Erythroblast (primary cell): Measurements from ENCODE around the gene STX8.

Source experiments
- DNase-seq, 2 experiments: peaks; one replicate each; lab custom pipeline; 2025; lab: John Stamatoyannopoulos, UW
- GATA1 ChIP-seq: IDR thresholded peaks from 2 replicates; pipeline ENCODE4 v1.6.1; 2011; ENCODE audit warnings: low read depth, mild to moderate bottlenecking, control low read depth, low read length, moderate library complexity
- POLR2A ChIP-seq: IDR thresholded peaks from 2 replicates; pipeline ENCODE4 v1.6.1; 2011; ENCODE audit warnings: mild to moderate bottlenecking, low read length

Gene STX8

DNA sequence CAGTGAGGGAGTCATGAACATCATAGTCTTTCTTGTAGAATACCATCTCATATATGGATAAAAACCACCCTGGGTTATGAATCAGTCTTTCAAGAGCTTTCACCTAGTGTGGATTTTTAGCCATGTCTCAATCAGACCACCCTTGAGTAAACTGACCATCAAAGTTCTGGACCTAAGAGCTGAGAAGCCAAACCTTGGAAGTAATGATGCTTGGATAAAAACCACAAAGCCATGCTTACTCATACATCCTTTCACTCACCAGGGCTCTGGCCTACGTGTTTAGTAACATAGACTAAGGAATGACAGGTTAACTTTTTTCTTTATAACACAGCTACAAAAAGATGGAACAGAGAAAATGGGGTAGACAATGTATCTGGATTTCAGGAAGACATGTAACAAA is 167.2 kb downstream of the STX8 start:
- TF ChIP-seq GATA1: no peak
- TF ChIP-seq POLR2A: no peak
- no peak for DNase-seq

DNA sequence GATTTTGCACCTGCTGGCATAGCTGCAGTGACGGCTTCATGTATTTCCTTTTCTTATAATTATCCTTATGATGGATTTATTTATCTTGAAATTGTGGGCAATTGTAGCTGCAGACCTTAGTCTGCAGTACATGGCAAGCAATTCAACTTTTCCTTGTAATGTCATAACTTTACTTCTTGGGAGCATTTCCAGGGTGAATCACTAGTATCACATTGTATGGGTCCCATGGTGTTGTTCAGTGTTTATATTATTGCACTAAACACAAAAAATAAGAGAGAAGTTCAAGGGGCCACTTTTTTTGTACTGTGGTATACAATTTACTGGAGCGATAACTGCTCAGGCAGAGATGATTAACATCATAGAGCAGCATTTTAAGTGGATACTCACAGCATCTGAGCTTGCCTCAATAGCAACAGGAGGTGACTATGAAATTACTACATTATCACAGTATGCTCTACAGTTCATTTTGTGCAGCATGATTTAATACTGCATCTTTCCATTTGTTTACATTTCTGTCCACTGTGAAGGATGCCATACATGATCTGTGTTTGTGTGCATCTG is 169.5 kb downstream of the STX8 start:
- TF ChIP-seq POLR2A: no peak
- no peak for TF ChIP-seq GATA1
- no peak for DNase-seq

DNA sequence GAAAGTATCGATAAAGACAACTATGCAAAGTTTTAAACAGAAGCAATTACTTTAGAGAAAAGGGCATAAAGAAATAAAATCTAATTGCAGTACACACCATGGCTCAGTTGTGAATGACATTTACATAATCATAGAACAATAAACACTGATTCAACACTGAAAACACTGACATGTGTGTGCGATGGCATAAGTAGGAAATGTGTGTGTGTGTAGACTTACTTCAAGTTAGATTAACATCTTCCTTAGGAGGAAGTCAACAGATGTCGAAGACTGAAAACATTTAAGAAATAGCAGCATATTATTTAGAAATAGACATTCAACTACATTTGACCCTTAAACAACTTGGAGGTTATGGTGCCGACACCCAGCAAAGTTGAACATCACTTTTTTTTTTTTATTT is 172.4 kb downstream of the STX8 start:
- DNase-seq: no peak
- TF ChIP-seq GATA1 (no peak), POLR2A (no peak)

DNA sequence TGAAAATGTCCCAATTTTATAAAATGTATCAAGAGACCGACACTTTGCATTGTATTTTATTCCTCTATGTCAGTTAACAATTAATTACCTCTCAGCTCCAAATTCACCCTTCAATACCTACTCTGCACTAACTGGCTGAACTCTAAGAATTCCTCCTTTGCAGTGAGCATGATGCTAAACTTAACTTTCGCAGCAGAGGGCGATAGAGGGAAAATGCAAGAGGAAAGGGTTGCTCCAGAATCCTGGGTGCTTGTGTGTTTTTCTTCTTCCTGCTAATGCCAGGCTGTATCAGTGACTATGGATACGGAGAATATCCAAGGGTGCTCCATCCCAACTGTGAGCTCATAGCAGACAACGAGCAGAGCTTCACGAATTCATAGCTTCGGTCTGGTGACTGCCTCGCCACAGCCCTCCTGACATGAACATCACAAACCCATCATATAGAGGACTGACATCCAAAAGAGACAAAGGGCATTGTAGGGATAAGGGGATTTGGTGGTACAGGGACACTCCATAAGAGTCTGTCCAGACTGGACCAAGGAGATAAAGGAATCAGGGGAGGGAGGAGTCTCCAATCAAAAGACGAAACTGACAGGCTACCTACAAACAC is 172.9 kb downstream of the STX8 start:
- DNase-seq: peak; percentile 19 to 56
- TF ChIP-seq GATA1: no peak
- TF ChIP-seq POLR2A: no peak

DNA sequence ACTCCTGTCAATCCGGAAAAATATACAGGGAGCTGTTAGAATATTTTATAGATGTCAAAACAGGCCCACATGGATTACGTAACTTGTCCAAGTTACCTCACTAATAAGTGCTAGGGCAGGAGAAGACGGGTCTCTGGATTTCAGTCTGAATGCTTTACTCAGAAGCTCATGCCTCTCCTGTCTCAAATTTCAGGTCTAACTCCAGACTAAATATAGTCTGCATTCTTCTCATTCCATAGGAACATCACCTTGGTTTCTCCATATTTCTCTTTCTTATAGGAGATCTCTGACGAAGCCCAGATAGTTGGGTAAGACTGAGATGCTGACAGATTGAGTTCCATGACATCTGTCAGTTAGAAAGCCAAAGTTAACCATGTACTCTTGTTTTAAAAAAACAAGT is 174.2 kb downstream of the STX8 start:
- TF ChIP-seq GATA1: no peak
- TF ChIP-seq POLR2A: no peak
- no peak for DNase-seq

DNA sequence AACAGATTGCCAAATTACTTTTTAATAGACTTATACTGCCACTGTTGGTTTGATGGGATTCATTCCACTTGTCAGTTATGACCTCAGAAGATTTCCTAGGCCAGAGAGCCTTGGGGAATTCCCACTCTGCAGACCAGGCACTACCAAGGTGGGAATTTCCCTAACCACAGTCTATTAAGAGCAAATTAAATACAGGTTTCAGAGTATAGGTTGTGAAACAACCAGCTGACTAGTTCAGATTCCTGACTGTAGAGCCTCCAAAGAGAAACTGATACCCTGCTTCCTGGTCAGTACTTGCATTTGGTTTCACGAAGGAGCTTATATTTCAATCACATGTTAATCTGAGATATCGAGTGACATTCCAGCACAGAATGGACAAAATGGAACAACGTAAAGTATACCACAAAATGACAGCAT is 186.5 kb downstream of the STX8 start:
- TF ChIP-seq GATA1: no peak
- DNase-seq: no peak

DNA sequence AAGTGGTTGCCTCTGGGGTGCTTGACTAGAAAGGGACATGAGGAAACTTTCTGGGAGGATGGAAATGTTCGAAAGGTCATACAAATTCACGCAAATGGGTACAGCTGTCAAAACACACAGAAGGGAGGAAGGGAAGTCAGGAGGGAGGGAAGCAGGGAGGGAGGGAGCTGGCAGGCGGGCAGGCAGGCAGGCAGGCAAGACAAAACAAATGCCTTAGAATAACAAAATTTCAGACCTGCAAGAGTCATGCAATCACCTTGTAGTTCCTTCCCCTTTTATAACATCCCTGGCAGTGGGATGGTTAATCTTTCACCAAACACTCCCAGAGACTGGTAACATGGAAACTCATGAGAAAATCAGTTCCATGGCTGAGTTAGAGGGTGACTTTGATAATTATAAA is 189.2 kb downstream of the STX8 start:
- DNase-seq: no peak

DNA sequence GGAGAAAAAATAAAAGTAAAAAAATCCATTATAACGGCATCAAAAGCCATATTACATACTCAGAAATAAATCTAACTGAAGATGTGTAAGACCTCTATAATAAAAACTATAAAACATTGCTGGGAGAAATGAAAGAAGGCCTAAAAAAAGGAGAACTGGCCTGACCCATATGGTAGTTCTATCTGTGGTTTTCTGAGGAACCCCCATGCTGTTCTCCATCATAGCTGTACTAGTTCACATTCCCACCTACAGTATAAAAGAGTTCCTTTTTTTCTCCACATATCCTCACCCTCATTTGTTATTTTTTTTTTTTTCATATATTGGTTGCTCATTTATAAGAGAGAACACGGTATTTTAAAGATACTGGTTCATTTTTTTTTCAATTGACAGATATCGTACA is 191.8 kb downstream of the STX8 start:
- no peak for DNase-seq
- TF ChIP-seq GATA1 (no peak), POLR2A (no peak)

More for the DNA sequence above, 189.2 kb downstream of the STX8 start:
- no peak for TF ChIP-seq GATA1
- TF ChIP-seq POLR2A: no peak

DNA sequence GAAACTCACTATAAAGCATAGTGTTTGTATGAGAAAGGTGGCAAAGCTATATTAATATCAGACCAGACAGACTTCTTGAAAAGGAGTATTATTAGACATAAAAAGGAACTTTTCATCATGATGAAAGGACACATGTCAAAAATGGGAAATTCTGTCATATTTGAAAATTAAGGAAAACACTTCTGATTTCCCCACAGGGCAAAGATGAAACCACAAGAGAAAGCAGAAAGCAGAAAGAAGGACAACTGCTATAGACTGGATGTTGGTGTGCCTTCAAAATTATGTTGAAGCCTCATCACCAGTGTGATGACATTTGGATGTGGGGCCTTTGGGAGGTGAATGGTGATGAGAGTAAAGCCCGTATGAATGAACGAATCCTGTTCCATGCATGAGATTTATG is 193.0 kb downstream of the STX8 start:
- TF ChIP-seq POLR2A (no peak), GATA1 (no peak)
- DNase-seq: no peak

DNA sequence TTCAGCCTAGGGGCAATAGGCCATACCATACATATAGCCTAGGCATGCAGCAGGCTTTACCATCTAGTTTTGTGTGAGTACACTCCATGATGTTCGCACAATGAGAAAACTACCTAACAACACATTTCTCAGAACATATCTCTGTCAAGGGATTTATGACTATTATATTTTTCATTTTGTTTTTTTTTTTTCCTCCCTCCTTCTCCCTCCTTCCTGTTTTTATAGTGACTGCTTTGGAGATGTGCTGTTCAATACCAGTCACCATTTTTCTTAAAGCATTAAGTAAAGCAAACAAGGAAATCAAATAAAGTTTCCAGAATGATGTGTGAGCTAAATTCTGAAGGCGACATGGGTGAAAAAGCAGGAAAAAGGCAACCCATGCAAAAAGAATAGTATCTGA is 194.6 kb downstream of the STX8 start:
- TF ChIP-seq POLR2A (no peak), GATA1 (no peak)
- DNase-seq: no peak

DNA sequence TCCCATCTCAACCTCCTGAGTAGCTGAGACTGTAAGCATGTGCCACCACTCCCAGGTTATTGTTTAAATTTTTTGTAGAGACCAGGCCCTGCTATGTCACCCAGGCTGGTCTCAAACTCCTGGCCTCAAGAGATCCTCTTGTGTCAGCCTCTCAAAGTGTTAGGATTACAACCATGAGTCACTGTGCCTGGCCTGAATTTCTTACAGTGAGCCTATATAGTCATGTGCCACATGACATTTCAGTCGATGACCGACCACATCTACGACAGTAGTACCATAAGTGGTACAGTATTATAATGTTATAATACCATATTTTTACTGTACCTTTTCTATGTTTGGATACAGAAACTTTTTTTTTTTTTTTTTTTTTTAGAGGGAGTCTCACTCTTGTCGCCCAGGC is 195.3 kb downstream of the STX8 start:
- no peak for TF ChIP-seq POLR2A
- TF ChIP-seq GATA1: no peak
- no peak for DNase-seq

DNA sequence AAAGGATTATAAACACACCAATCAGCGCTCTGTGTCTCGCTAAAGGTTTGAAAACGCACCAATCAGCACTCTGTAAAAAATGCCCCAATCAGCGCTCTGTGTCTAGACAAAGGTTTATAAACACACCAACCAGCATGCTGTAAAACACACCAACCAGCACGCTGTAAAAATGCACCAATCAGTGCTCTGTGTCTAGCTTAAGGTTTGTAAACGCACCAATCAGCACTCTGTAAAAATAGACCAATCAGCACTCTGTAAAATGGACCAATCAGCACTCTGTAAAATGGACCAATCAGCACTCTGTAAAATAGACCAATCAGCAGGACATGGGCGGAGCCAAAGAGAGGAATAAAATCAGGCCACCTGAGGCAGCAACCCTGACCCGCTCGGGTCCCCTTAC is 199.4 kb downstream of the STX8 start:
- DNase-seq: peak; percentile 4 to 6

DNA sequence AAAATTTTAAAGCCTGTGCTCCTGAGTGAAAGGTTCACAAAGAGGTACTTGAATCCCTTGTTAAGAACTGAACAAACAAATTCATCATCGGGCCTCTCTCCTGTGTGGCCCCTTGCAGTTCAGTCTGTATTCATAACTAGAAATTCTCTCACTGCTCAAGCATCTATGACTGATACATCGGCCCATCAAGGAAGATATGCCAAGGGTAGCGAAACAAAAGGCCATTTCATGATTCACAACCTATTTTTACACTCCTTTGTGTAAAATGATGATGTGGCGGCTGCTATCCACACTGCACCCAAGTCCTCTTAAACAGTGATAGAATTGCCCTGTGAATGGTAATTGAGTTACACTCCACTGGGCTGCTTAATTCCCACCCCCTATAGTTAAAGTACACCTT is 204.6 kb downstream of the STX8 start:
- DNase-seq: no peak
- TF ChIP-seq POLR2A: no peak

DNA sequence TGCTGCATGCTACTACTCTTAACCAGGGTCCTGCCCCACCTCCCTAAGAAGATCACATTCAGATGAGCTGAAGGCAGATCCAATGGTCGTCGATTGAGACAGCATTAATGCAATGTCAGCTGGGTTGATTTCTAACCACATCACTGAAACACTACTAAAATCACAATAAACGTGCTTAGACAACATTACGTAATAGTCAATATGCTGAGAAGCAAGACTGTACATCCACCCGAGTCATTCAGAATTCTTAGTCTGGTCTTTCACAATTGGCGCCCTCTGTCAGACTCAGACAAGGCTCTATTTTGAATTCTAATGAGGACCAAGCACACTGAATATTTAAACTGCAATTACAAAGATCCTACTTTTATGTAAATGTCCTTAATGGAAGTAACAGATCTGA is 205.2 kb downstream of the STX8 start:
- no peak for DNase-seq
- TF ChIP-seq POLR2A (no peak), GATA1 (no peak)

DNA sequence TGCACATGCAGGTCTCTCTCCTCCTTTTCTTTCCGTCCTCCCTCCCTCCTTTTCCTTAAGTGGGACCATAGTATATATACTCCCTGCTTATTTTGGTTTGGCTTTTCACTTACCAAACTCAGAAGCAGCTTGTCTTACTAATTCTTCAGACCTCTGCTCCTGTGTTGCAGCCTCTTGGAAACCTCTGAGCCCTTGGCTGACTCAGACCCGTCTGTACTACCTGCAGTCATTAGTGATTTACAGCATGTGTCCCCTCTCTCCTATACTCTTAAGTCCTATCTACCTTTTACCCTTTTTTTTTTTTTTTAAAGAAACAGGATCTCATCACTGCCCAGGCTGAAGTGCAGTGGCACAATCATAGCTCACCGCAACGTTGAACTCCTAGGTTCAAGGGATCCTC is 207.0 kb downstream of the STX8 start:
- TF ChIP-seq POLR2A (no peak), GATA1 (no peak)

More for the DNA sequence above, 207.0 kb downstream of the STX8 start:
- DNase-seq: no peak
